ENCODE results near the gene SEC11A. TPM values are rescaled to one million over a fixed set of nuclear protein-coding genes. Genes with fewer than 3 reads are reported as not detected.
A peak's percentile ranks its signal among the peaks of the same experiment; 100 is the strongest.

The SEC11A gene
- total RNA-seq, 2 experiments from 2014 or later, result 44.1 to 47.0 TPM

GRCh38 chr15:84681831-84682230 is 34.1 kb downstream of the SEC11A start:
- Histone ChIP-seq H3K36me3 (ENCODE audit: insufficient read depth, low read length) (peaks cover 29% of the 10 kb centered on the region), H3K4me3 (ENCODE audit: low read length) (no peak overlapping the region), H3K9me3 (ENCODE audit: control insufficient read depth in 1 of 2, insufficient read depth in 1 of 2, low read length in 2 of 2) (no peaks in the 10 kb centered on the region), H3K27ac (ENCODE audit: low read depth in 1 of 2, low read length in 2 of 2) (no peak overlapping the region), H3K27me3 (ENCODE audit: control insufficient read depth in 1 of 2, insufficient read depth in 2 of 2, low read length in 2 of 2) (no peaks in the 10 kb centered on the region), H3K4me1 (ENCODE audit: insufficient read depth, low read length) (peaks cover 4% of the 10 kb centered on the region)
- Mint-ChIP-seq H3K9me3 (no peaks in the 10 kb centered on the region), H3K27ac (peak overlapping the region; percentile 87), H3K36me3 (ENCODE audit: low read depth) (peaks cover 77% of the 10 kb centered on the region), H3K4me3 (peak overlapping the region; percentile 21), H3K4me1 (ENCODE audit: low read depth) (peaks cover 22% of the 10 kb centered on the region), H3K27me3 (no peaks in the 10 kb centered on the region)
- ChIA-PET POLR2A (no interaction called here), CTCF (interaction anchor here (1.4 kb wide), 1 partner anchor 94 kb away, joined by 3 read pairs; no protein-coding TSS in a partner anchor)
- TF ChIP-seq CTCF (IDR thresholded peaks at IDR 0.05), result no peak
- intact Hi-C loops (cut with DNase I, micrococcal nuclease), result no loop called here
- ATAC-seq (ENCODE audit: poor library complexity), result peak; percentile 89
- peak in 13 of 14 experiments; percentile 14 to 81 (median 46) for DNase-seq

GRCh38 chr15:84671211-84671610 is 44.7 kb downstream of the SEC11A start:
- H3K36me3 ChIP-seq (ENCODE audit: insufficient read depth, low read length), result peaks cover 63% of the 10 kb centered on the region
- Mint-ChIP-seq H3K27me3 (no peaks in the 10 kb centered on the region), H3K9me3 (no peaks in the 10 kb centered on the region), H3K27ac (no peak overlapping the region), H3K4me3 (no peak overlapping the region), H3K4me1 (ENCODE audit: low read depth) (no peaks in the 10 kb centered on the region), H3K36me3 (ENCODE audit: low read depth) (peaks cover 77% of the 10 kb centered on the region)
- no peak for ATAC-seq (ENCODE audit: poor library complexity)
- no peaks in the 10 kb centered on the region for H3K4me1 ChIP-seq (ENCODE audit: insufficient read depth, low read length)
- no peak for TF ChIP-seq CTCF (IDR thresholded peaks at IDR 0.05)
- no peaks in the 10 kb centered on the region for H3K9me3 ChIP-seq (ENCODE audit: control insufficient read depth in 1 of 2, insufficient read depth in 1 of 2, low read length in 2 of 2)
- H3K27ac ChIP-seq (ENCODE audit: low read depth in 1 of 2, low read length in 2 of 2), result no peak overlapping the region
- intact Hi-C loops (cut with DNase I, micrococcal nuclease), result no loop called here
- ChIA-PET POLR2A (interaction anchor here (1.3 kb wide), 1 partner anchor 45 kb away, joined by 4 read pairs; the partner anchor contains the start of gene SEC11A), CTCF (no interaction called here)
- no peaks in the 10 kb centered on the region for H3K27me3 ChIP-seq (ENCODE audit: control insufficient read depth in 1 of 2, insufficient read depth in 2 of 2, low read length in 2 of 2)
- DNase-seq, result no peak
- H3K4me3 ChIP-seq (ENCODE audit: low read length), result no peak overlapping the region

- POLR2A ChIA-PET, result interaction anchor here (1.0 kb wide), 1 partner anchor 16 kb away, joined by 3 read pairs; the partner anchor contains the start of gene WDR73
- H3K27ac Mint-ChIP-seq, result peak overlapping the region; percentile 65
- DNase-seq (no peak), ATAC-seq (ENCODE audit: poor library complexity) (no peak)
- no peaks in the 10 kb centered on the region for H3K27me3 Mint-ChIP-seq
- H3K36me3 ChIP-seq (ENCODE audit: insufficient read depth, low read length), result peaks cover 65% of the 10 kb centered on the region
- CTCF ChIA-PET, result interaction anchor here (1.2 kb wide), 1 partner anchor 28 kb away, joined by 3 read pairs; no protein-coding TSS in a partner anchor
- H3K9me3 Mint-ChIP-seq, result no peaks in the 10 kb centered on the region
- H3K27ac ChIP-seq (ENCODE audit: low read depth in 1 of 2, low read length in 2 of 2), result no peak overlapping the region
- H3K4me1 Mint-ChIP-seq (ENCODE audit: low read depth), result no peaks in the 10 kb centered on the region
- H3K27me3 ChIP-seq (ENCODE audit: control insufficient read depth in 1 of 2, insufficient read depth in 2 of 2, low read length in 2 of 2), result no peaks in the 10 kb centered on the region
- H3K4me3 ChIP-seq (ENCODE audit: low read length), result no peak overlapping the region
- H3K4me3 Mint-ChIP-seq, result no peak overlapping the region
- no peaks in the 10 kb centered on the region for H3K9me3 ChIP-seq (ENCODE audit: control insufficient read depth in 1 of 2, insufficient read depth in 1 of 2, low read length in 2 of 2)
- intact Hi-C loops (cut with DNase I, micrococcal nuclease), result no loop called here
- peaks cover 77% of the 10 kb centered on the region for H3K36me3 Mint-ChIP-seq (ENCODE audit: low read depth)
- no peaks in the 10 kb centered on the region for H3K4me1 ChIP-seq (ENCODE audit: insufficient read depth, low read length)
- TF ChIP-seq CTCF (IDR thresholded peaks at IDR 0.05), result no peak
Observed at GRCh38 chr15:84669726-84670125, 46.2 kb downstream of the SEC11A start.
